Adrenal gland (tissue), 12 donors: ENCODE results near the gene MINDY4. TPM values are rescaled to one million over a fixed set of nuclear protein-coding genes. Genes with fewer than 3 reads are reported as not detected.

Experiments used
- DNase-seq, 7 donors: peaks; one replicate each; pipeline ENCODE4 v3.0.0-alpha.2; 2019 to 2020
- H3K27ac ChIP-seq, 5 donors: fragments of 200-600 bp; sonication (generic) in 4 of 5; 1 replicate in 3 of 5; 2 replicates in 2 of 5; pipeline versions ENCODE4 v1.5.1 to v1.8.0; 2016 to 2020; ENCODE audit warnings: mild to moderate bottlenecking in 1 of 5
- H3K27me3 ChIP-seq: fragments of 200-600 bp; 2 replicates; pipeline ENCODE4 v1.8.0; 2021
- H3K36me3 ChIP-seq, 2 donors: fragments of 200-600 bp; replicated peaks in 1 of 2; 1 replicate in 1 of 2; 2 replicates in 1 of 2; pipeline versions ENCODE4 v1.5.1 to v1.8.0; 2018 to 2022
- H3K4me1 ChIP-seq, 2 donors: fragments of 200-600 bp; replicated peaks in 1 of 2; 1 replicate in 1 of 2; 2 replicates in 1 of 2; pipeline versions ENCODE4 v1.5.1 to v1.8.0; 2018 to 2021
- H3K4me3 ChIP-seq, 4 donors: fragments of 200-600 bp; sonication (generic) in 3 of 4; one replicate each; pipeline ENCODE4 v1.5.1; 2016 to 2018
- H3K9me3 ChIP-seq, 3 donors: fragments of 200-600 bp; sonication (generic) in 1 of 3; replicated peaks in 1 of 3; 1 replicate in 2 of 3; 2 replicates in 1 of 3; pipeline versions ENCODE4 v1.5.1 to v1.8.0; 2016 to 2021
- POLR2A ChIP-seq, 2 donors: fragments of 450-650 bp; IDR thresholded peaks; one replicate each; pipeline ENCODE4 v1.6.1; 2017; ENCODE audit warnings: antibody characterized with exemption in 2 of 2, mild to moderate bottlenecking in 2 of 2, moderate library complexity in 1 of 2
- WGBS, 4 donors: extraction: QIAGEN DNeasy Blood & Tissue Kit in 2 of 4; methylation state at CpG; one replicate each; pipeline versions ENCODE4 v1.1.5 to v1.1.7; 2013 to 2017; 5-methylcytosine and 5-hydroxymethylcytosine counted together
- intact Hi-C, 2 donors: fragments of 100-400 bp; cut with DNase I; formaldehyde crosslinking; loops; one replicate each; pipeline versions ENCODE4 v1.14.1 to v1.15.0; 2022 to 2023
- polyA plus RNA-seq, 3 donors: library from polyadenylated mRNA; stranded (reverse); fragments of 200-250 nt in 2 of 3; fragments of 350-450 nt in 1 of 3; fragmentation: Illumina TruSeq in 1 of 3; extraction: RNeasy Lipid Tissue Mini Kit (QIAGEN cat#74804) in 1 of 3; gene quantifications; one replicate each; pipeline ENCODE4 v1.2.3, GENCODE V29; 2013 to 2014
- total RNA-seq, 9 donors: library from RNA; depleted of rRNA in 4 of 9; stranded (reverse); fragments of >200 nt in 4 of 9; fragments of 120-200 nt in 1 of 9; fragmentation: NEBNext Ultra II Directional in 1 of 9; extraction: Animal tissue kit (Norgen Biotek cat#: 25700) in 1 of 9; gene quantifications; one replicate each; pipeline versions ENCODE4 v1.1.0 to v1.2.4, GENCODE V29; 2013 to 2023
- TF ChIP-seq, protein P1 (sequence below), 6 experiments: fragments of 450-650 bp in 4 of 6; fragments of 200-600 bp in 2 of 6; sonication (generic) in 1 of 6; IDR thresholded peaks; 1 replicate in 5 of 6; 2 replicates in 1 of 6; pipeline versions ENCODE4 v1.5.1 to v1.8.0; 2016 to 2021; ENCODE audit warnings: antibody characterized with exemption in 6 of 6, mild to moderate bottlenecking in 2 of 6, moderate library complexity in 1 of 6
- donor health status: healthy with polysubstance abuse.
- donor health status: Bipolar disorder and iron deficiency.
- donor health status: DM: yes; HTN: yes; CAD: no.
- donor health status: DM: no; HTN: no; CAD: no.
- donor health status: DM: no; HTN: no; CAD: no.
- donor health status: DM: yes; HTN: yes; CAD: no.

Gene MINDY4
- total and polyA plus RNA-seq, 12 donors, result 4.8 to 19.9 (median 7.3) TPM

DNA sequence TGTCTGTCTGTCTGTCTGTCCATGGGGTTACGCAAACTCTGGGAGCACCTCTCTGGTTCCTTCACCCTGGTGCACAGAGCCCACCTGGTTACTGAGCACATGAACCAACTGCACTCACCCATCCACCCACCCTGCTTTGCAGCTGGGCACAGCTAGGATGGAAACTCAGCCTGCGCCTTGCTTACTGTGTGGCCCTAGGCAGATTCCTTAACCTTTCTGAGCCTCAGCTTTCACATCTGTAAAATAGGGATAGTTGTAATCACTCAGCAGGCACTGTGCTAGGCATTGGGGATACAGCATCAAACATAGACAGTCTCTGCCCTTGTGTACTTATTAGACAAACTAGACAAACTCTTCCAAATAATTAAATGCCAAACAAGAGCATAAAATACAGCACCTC is 41.1 kb upstream of the MINDY4 start:
- TF ChIP-seq, protein P1, sequence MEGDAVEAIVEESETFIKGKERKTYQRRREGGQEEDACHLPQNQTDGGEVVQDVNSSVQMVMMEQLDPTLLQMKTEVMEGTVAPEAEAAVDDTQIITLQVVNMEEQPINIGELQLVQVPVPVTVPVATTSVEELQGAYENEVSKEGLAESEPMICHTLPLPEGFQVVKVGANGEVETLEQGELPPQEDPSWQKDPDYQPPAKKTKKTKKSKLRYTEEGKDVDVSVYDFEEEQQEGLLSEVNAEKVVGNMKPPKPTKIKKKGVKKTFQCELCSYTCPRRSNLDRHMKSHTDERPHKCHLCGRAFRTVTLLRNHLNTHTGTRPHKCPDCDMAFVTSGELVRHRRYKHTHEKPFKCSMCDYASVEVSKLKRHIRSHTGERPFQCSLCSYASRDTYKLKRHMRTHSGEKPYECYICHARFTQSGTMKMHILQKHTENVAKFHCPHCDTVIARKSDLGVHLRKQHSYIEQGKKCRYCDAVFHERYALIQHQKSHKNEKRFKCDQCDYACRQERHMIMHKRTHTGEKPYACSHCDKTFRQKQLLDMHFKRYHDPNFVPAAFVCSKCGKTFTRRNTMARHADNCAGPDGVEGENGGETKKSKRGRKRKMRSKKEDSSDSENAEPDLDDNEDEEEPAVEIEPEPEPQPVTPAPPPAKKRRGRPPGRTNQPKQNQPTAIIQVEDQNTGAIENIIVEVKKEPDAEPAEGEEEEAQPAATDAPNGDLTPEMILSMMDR (IDR thresholded peaks at IDR 0.05), result no peak
- no peak for TF ChIP-seq POLR2A (IDR thresholded peaks at IDR 0.05)
- no peaks in the 10 kb centered on the region for H3K4me1 ChIP-seq
- intact Hi-C loops, result no loop called here
- H3K27ac ChIP-seq, result no peak overlapping the region
- H3K27me3 ChIP-seq, result peaks cover 5% of the 10 kb centered on the region
- H3K9me3 ChIP-seq, result no peaks in the 10 kb centered on the region
- H3K36me3 ChIP-seq, result no peaks in the 10 kb centered on the region
- no peak for DNase-seq
- H3K4me3 ChIP-seq, result no peak overlapping the region
- 85 to 100% (median 93%) methylated on average over 2 of the region's 2 CpGs for WGBS, 4 donors

DNA sequence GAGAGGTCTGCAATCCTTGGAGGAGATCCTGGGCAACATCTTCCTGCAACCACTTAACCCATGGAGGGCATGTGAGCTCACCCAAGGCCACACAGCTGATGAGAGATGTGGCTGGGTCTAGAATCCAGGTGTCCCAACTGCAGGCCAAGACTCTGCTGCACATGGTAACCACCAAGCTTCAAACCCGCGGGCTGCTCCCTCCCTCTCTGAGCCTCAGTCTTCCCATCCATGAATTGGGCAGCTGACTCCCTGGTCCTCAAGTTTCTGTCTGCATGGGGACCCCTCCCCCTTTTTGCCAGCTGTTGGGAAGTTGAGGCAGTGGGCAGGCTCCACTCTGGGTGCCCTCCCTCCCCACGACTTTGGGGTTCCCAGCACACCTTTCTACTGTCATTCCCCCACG is 40.2 kb upstream of the MINDY4 start:
- Histone ChIP-seq H3K27ac (no peak overlapping the region), H3K27me3 (peaks cover 5% of the 10 kb centered on the region), H3K4me3 (no peak overlapping the region), H3K36me3 (no peaks in the 10 kb centered on the region), H3K4me1 (no peaks in the 10 kb centered on the region), H3K9me3 (no peaks in the 10 kb centered on the region)
- 68 to 86% (median 76%) methylated on average over 4 of the region's 4 CpGs for WGBS, 4 donors
- DNase-seq, result no peak
- TF ChIP-seq POLR2A (IDR thresholded peaks at IDR 0.05), result no peak
- TF ChIP-seq, protein P1 (IDR thresholded peaks at IDR 0.05), result no peak
- intact Hi-C loops, result no loop called here

DNA sequence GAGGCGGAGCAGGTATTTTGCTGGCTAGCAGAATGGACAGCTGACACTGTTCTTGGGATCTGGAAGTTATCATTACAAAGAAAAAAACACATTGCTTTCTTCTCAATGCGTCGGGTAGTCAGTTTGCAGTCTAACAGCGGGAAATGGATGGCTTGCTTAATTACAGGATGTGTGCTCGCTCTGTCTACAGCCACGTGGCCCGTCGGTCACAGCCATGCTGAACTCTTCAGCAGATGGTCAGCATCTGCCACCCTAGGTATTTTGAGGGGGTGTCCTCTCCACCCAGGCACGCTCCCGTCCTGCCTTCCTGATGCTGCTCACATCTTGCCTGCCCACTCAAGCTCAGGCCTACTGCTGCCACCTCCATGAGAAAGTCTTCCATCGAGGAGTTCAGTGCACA is 39.6 kb upstream of the MINDY4 start:
- 64 to 76% (median 66%) methylated on average over 11 of the region's 11 CpGs for WGBS, 4 donors
- Histone ChIP-seq H3K9me3 (no peaks in the 10 kb centered on the region), H3K4me3 (no peak overlapping the region), H3K36me3 (no peaks in the 10 kb centered on the region), H3K4me1 (no peaks in the 10 kb centered on the region), H3K27ac (no peak overlapping the region), H3K27me3 (peaks cover 5% of the 10 kb centered on the region)
- TF ChIP-seq, protein P1 (IDR thresholded peaks at IDR 0.05), result no peak
- no peak for TF ChIP-seq POLR2A (IDR thresholded peaks at IDR 0.05)
- intact Hi-C loops, result no loop called here
- no peak for DNase-seq

DNA sequence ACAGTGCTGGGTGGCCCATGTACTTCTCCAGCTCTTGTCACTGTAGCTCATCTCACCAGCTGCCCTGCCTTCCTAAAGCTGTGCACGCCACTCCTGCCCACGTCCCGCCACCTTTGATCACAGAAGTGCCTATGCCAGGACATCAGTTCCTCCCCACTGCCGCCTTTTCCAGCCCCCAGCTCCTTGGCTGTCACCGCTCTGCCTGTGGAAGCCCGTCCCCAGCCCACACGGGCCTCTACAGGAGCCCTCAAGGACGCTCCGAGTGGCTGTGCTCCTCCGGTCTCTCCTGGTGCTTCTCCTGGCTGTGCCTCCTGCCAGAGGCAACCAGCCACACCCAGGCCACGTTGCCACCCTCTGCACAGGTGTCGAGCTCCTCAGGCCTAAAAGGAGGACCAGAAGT is 38.6 kb upstream of the MINDY4 start:
- H3K9me3 ChIP-seq, result no peaks in the 10 kb centered on the region
- no peak for TF ChIP-seq POLR2A (IDR thresholded peaks at IDR 0.05)
- TF ChIP-seq, protein P1 (IDR thresholded peaks at IDR 0.05), result no peak
- no peak overlapping the region for H3K4me3 ChIP-seq
- DNase-seq, result no peak
- H3K36me3 ChIP-seq, result no peaks in the 10 kb centered on the region
- 79 to 92% (median 83%) methylated on average over 12 of the region's 12 CpGs for WGBS, 4 donors
- intact Hi-C loops, result no loop called here
- H3K4me1 ChIP-seq, result no peaks in the 10 kb centered on the region
- H3K27ac ChIP-seq, result no peak overlapping the region
- peaks cover 5% of the 10 kb centered on the region for H3K27me3 ChIP-seq
